Measurements from ENCODE around the gene CRYL1.

CRYL1 gene

GRCh38 chr13:20528452-20528851, 2.8 kb upstream of the CRYL1 start:
- DNase-seq (ENCODE audit: insufficient read length, low spot score) = no peak
- no peak for FAIRE-seq

GRCh38 chr13:20526664-20527063, 1.0 kb upstream of the CRYL1 start:
- FAIRE-seq (no peak), DNase-seq (ENCODE audit: insufficient read length, low spot score) (no peak)
- no peak for TF ChIP-seq CTCF (IDR thresholded peaks at IDR 0.05; ENCODE audit: insufficient read depth, missing control alignments)

More at GRCh38 chr13:20528452-20528851, 2.8 kb upstream of the CRYL1 start:
- TF ChIP-seq CTCF (IDR thresholded peaks at IDR 0.05; ENCODE audit: insufficient read depth, missing control alignments) = no peak

DNA sequence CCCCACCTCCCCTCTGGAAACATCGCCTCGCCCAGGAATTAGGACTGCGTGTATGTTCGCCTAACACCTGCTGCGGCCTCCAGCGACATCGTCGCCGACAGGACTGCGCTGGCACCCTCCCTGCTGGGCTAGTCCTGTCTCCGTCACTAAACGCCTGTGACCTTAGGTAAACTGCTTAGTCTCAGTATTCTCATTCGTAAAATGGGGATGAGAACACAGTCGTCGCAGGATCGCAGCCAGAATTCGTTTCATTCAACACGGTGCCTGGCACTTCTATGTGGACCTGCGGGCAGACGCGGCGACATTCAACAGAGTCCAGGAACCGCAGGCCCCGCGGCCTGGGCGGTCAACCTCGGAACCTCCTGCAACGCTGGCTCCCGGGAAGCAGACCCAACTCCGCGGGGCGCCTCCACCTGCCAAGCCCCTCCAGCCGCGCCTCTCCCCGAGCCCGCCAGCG, 485 bp downstream of the CRYL1 start:
- TF ChIP-seq CTCF (IDR thresholded peaks at IDR 0.05; ENCODE audit: insufficient read depth, missing control alignments) = no peak
- DNase-seq (ENCODE audit: insufficient read length, low spot score) (no peak), FAIRE-seq (no peak)

DNA sequence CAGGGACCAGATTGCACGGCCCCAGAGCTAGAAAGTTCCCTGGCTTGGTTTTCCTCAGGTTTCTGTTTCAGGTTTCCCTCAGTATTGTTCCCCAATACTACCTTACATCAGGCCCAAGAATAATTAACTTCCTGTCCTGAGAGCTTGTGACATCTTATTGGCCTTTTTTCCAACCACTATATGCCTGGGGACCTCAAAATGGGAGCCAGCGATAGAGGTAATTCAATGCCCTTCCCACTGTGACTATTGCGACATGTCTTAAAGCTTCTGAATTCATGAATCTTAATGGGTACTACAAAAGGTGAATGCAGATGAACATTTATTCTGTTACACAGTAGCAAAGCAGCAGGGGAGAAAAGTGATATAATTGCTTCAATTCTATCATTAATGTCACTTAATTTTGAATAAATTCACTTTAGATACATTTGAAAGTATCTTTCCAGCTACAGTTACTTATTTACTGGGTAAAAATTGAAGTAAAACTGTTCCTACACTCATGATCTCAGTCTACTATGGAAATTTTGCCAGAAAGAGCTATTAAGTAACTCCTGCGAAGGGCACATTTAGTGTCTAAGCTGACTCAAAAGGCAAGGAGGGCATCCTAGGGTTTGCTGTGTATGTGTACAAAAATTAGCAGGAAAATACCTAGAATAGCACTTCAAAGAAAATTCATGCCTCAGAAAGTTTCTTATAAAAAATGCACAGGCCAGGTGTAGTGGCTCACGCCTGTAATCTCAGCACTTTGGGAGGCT, 4.1 kb downstream of the CRYL1 start:
- no peak for DNase-seq (ENCODE audit: insufficient read length, low spot score)
- FAIRE-seq = no peak
- no peak for TF ChIP-seq CTCF (IDR thresholded peaks at IDR 0.05; ENCODE audit: insufficient read depth, missing control alignments)

DNA sequence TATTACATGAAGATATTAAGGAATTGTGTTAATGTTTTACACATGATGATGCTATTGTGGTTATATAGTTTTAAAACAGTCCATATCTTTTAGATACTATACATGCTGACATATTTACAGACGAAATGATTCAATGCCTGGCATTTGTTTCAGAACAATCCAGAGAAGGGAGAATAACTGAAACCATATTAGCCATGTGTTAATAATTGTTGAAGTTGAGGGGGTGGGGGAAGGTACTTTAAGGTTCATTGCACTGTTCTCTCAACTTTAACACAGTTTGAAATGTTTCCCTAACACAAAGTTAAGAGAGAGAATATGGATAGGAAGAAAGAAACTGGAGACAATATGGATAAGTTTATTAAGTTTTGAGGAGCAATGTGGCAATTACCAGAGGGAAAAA, 5.8 kb downstream of the CRYL1 start:
- TF ChIP-seq CTCF (IDR thresholded peaks at IDR 0.05; ENCODE audit: insufficient read depth, missing control alignments) = no peak
- FAIRE-seq (no peak), DNase-seq (ENCODE audit: insufficient read length, low spot score) (no peak)

DNA sequence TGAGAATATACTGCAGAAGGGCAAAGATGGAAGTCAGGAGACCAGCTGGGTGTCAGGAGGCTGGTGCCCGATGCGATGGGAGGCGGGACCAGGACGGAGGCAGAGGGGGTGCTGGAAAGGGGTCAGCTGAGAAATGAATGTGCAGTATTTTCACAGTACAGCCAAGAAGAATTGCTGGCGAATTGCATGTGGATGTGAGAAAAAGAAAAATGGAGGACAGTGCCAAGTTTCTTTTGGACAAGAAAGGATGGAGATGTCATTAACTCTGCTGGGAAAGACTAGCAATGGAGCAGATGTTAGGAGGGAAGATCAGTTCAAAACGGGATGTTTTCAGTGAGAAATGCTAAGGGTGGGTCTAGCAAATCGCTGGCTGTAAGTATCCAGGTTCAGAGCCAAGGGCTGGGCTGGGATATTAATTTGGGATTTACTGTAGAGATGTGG, 7.0 kb downstream of the CRYL1 start:
- FAIRE-seq (no peak), DNase-seq (ENCODE audit: insufficient read length, low spot score) (no peak)
- no peak for TF ChIP-seq CTCF (IDR thresholded peaks at IDR 0.05; ENCODE audit: insufficient read depth, missing control alignments)

DNA sequence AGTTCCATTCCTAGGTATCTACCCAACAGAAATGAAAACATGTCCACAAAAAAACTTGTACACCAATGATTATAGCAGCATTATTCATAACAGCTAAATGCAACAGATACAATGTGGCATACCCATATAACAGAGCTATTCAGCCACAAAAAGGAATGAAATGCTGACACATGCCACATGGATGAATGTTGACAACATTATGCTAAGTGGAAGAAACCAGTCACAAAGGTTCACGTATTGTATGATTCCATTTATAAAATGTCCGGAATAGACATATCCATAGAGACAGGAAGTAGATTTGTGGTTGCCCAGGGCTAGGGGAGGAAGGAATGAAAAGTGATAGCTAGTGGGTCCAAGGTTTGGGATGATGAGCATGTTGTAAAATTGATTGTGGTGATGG, 10.8 kb downstream of the CRYL1 start:
- FAIRE-seq (no peak), DNase-seq (ENCODE audit: insufficient read length, low spot score) (no peak)
- no peak for TF ChIP-seq CTCF (IDR thresholded peaks at IDR 0.05; ENCODE audit: insufficient read depth, missing control alignments)

Data from D721Med (cell line).